HUES64 (cell line): ENCODE data around the gene PARP14.

ENCODE experiments used
- H3K27ac ChIP-seq: 2 replicates; pipeline ENCODE4 v1.7.0; 2013; ENCODE audit warnings: low read depth, low read length, inconsistent platforms
- H3K27me3 ChIP-seq: 2 replicates; pipeline ENCODE4 v1.6.1; 2013; ENCODE audit warnings: mild to moderate bottlenecking, low read length; ENCODE audit not compliant: insufficient read depth
- H3K36me3 ChIP-seq: 2 replicates; pipeline ENCODE4 v1.6.1; 2013; ENCODE audit warnings: mild to moderate bottlenecking, low read length; ENCODE audit not compliant: insufficient read depth
- H3K4me1 ChIP-seq: 2 replicates; pipeline ENCODE4 v1.6.1; 2013; ENCODE audit warnings: mild to moderate bottlenecking, low read length, moderate library complexity; ENCODE audit not compliant: insufficient read depth
- H3K4me3 ChIP-seq: 2 replicates; pipeline ENCODE4 v1.5.1; 2013; ENCODE audit warnings: mild to moderate bottlenecking, low read length, moderate library complexity
- H3K9ac ChIP-seq: 2 replicates; pipeline ENCODE4 v1.6.1; 2013; ENCODE audit warnings: mild to moderate bottlenecking, low read depth, low read length
- H3K9me3 ChIP-seq: 2 replicates; pipeline ENCODE4 v1.6.1; 2013; ENCODE audit warnings: low read depth, low read length; ENCODE audit not compliant: insufficient read depth
- WGBS: fragments of 150-250, 120-280 bp; methylation state at CpG from one replicate; pipeline ENCODE4 v1.1.7; 2013; ENCODE audit warnings: missing lambda C conversion rate; 5-methylcytosine and 5-hydroxymethylcytosine counted together

PARP14 gene

DNA sequence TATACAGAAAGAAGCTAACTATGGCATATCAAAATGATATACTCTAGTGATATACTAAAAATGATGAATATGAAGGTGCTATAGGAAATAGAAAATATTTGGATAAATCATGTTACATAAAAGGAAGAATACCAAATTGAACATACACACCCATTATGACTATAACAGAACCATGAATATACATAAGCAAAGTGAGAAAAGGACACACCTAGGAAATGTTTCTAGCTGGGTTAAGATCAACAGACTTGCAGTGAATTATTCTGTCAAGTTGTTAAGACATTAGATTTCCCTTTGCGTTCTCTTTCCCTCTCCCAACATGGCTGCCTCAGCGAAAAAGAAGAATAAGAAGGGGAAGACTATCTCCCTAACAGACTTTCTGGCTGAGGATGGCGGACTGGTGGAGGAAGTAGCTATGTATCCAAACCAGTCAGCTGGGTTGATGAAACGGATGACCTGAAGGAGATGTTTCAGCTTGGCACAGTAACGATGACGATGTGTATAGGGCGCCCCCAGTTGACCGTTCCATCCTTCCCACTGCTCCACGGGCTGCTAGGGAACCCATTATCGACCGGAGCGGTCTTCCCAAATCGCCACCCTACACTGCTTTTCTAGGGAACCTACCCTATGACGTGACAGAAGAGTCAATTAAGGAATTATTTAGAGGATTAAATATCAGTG lies 20.2 kb upstream of the PARP14 start:
- no peak overlapping the region for H3K27ac ChIP-seq
- H3K9ac ChIP-seq = no peak overlapping the region
- H3K4me3 ChIP-seq = no peak overlapping the region
- H3K4me1 ChIP-seq = peaks cover 4% of the 10 kb centered on the region; the same call in 1 of the 2 replicates
- no peaks in the 10 kb centered on the region for H3K27me3 ChIP-seq
- no peaks in the 10 kb centered on the region for H3K36me3 ChIP-seq
- no peaks in the 10 kb centered on the region for H3K9me3 ChIP-seq
- WGBS = 66% methylated on average over 13 of the region's 14 CpGs

DNA sequence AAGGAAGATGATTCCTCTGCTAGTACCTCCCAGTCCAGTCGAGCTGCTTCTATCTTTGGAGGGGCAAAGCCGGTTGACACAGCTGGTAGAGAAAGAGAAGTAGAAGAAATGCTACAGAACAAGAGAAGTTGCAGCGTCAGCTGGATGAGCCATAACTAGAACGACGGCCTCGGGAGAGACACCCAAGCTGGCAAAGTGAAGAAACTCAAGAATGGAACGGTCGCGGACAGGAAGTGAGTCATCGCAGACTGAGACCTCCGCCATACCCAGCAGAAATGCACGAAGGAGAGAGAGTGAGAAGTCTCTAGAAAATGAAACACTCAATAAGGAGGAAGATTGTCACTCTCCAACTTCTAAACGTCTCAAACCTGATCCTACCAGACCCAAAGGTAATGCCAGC lies 19.0 kb upstream of the PARP14 start:
- Histone ChIP-seq H3K4me1 (peaks cover 4% of the 10 kb centered on the region; the same call in 1 of the 2 replicates), H3K27ac (no peak overlapping the region), H3K36me3 (no peaks in the 10 kb centered on the region), H3K9ac (no peak overlapping the region), H3K9me3 (no peaks in the 10 kb centered on the region), H3K27me3 (no peaks in the 10 kb centered on the region), H3K4me3 (no peak overlapping the region)
- WGBS = 90% methylated on average over 13 of the region's 13 CpGs

DNA sequence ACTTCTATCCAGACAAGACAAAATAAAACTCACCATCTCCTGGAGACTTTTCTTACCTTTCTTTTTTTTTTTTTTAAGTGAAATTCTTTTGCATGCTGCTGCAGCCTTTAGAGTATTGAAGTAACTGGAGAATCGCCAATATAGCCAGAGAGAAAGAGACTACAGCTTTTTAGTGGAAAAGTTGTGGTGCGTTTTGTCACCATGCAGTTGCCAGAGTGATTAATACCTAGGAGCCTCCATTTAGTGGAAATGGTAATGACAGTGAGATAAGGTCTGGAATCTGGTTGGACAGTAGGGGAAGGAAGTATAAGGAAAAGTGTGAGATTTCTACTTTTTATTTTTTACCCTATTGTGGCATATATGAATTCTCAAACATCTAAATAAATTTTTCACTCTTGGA lies 18.1 kb upstream of the PARP14 start:
- 86% methylated on average over 2 of the region's 2 CpGs for WGBS

DNA sequence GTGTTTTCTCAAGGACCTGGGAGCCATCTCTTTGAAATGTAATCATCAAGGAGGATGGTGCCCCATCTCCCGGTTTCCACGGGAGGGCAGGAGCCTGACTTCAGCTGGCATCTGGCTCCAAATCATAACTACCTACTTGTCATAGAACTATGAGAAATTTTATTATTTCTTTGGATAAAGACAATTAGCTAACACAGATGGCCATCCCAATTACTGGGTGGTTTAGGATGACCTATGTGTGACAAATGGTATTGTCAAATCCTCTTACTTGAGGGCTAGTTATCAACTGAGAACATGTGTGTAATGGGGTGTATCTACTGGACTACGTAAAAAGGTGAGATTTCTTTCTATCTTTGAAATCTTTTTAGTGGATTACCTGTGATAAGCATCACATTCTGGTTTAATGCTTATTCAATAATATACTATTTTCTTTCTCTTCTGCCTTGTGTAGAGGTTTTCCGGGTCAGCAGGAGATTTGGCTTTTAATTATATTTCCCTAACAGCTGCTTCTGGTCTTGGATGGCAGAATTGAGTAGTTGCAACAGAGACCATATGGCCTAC lies 15.3 kb upstream of the PARP14 start:
- Histone ChIP-seq H3K27me3 (no peaks in the 10 kb centered on the region), H3K4me1 (peaks cover 2% of the 10 kb centered on the region; the same call in 1 of the 2 replicates), H3K9me3 (no peaks in the 10 kb centered on the region), H3K36me3 (no peaks in the 10 kb centered on the region), H3K4me3 (no peak overlapping the region), H3K27ac (no peak overlapping the region), H3K9ac (no peak overlapping the region)
- 88% methylated on average over 3 of the region's 4 CpGs for WGBS

More for the DNA sequence above, 18.1 kb upstream of the PARP14 start:
- H3K4me3 ChIP-seq = no peak overlapping the region
- no peaks in the 10 kb centered on the region for H3K36me3 ChIP-seq
- no peaks in the 10 kb centered on the region for H3K9me3 ChIP-seq
- no peak overlapping the region for H3K27ac ChIP-seq
- peaks cover 4% of the 10 kb centered on the region; the same call in 1 of the 2 replicates for H3K4me1 ChIP-seq
- no peak overlapping the region for H3K9ac ChIP-seq
- H3K27me3 ChIP-seq = no peaks in the 10 kb centered on the region

DNA sequence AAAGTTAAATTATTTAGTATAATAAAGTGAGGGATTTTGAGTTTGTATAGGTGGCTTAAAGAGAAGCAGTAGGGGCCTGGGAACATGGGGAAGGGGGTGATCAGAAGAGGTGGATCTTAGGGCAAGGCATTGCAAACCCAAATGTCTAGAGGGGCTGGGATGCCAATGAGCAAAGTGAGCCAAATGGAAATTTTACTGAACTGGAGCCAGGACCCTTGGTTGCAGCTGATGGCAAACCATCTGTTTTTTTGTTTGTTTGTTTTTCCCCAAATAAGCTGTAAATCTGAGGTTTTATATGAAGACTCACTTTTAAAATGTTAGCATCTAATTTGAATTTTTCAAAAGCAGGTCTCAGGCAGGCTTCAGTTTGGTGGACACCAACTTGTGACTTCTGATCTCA lies 14.8 kb upstream of the PARP14 start:
- no peak overlapping the region for H3K4me3 ChIP-seq
- no peak overlapping the region for H3K9ac ChIP-seq
- H3K27me3 ChIP-seq = no peaks in the 10 kb centered on the region
- no peaks in the 10 kb centered on the region; the same call in 1 of the 2 replicates for H3K4me1 ChIP-seq
- no peak overlapping the region for H3K27ac ChIP-seq
- H3K36me3 ChIP-seq = no peaks in the 10 kb centered on the region
- H3K9me3 ChIP-seq = no peaks in the 10 kb centered on the region

DNA sequence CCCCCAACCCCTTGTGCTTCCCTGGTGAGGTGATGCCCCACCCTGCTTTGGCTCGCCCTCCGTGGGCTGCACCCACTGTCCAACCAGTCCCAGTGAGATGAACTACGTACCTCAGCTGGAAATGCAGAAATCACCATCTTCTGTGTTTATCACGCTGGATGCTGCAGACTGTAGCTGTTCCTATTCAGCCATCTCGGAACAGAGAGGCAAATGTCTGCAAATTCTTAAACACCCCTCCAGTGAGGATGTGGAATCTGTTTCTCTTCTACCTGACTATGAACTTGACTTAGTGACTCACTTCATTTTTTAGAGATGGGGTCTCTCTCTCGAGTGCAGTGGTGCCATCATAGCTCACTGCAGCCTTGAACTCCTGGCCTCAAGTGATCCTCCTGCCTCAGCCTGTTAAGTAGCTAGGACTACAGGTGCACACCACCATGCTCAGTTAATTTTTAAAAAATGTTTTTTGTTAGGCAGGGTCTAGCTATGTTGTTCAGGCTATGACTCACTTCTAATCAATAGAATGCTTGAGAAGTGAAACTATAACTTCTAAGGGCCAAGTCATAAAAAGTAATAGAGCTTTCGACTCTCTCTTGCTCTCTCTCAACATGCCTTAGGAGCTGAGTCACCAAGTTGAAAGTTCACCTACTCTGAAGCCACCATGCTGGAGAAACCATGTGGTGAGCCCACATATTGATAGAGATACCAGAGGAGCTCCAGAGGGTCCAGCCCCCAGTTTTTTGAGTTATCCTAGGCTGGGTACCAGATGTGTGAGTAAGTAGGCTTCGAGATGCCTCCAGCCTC lies 11.5 kb upstream of the PARP14 start:
- Histone ChIP-seq H3K4me1 (no peaks in the 10 kb centered on the region; the same call in 1 of the 2 replicates), H3K9me3 (no peaks in the 10 kb centered on the region), H3K27me3 (no peaks in the 10 kb centered on the region), H3K27ac (no peak overlapping the region), H3K36me3 (no peaks in the 10 kb centered on the region), H3K9ac (no peak overlapping the region), H3K4me3 (no peak overlapping the region)
- 94% methylated on average over 7 of the region's 8 CpGs for WGBS

DNA sequence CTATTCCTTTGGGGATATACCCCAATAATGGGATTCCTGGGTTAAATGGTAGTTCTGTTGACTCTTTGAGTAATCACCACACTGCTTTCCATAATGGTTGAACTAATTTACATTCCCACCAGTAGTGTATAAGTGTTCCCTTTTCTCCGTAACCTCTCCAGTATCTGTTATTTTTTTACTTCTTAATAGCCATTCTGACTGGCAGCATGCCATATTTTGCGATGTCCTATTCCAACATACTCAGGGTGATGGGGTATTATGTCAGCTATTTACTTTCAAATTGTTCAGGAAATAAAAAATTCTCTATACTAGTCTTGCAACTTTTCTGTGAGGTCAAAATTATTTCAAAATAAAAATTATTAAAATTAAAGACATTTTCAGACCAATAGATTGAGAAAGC lies 9.1 kb upstream of the PARP14 start:
- Histone ChIP-seq H3K36me3 (no peaks in the 10 kb centered on the region), H3K9ac (no peak overlapping the region), H3K27me3 (no peaks in the 10 kb centered on the region), H3K9me3 (no peaks in the 10 kb centered on the region), H3K4me3 (no peak overlapping the region), H3K27ac (no peak overlapping the region), H3K4me1 (no peaks in the 10 kb centered on the region)
- WGBS = 88% methylated on average over 1 of the region's 2 CpGs

DNA sequence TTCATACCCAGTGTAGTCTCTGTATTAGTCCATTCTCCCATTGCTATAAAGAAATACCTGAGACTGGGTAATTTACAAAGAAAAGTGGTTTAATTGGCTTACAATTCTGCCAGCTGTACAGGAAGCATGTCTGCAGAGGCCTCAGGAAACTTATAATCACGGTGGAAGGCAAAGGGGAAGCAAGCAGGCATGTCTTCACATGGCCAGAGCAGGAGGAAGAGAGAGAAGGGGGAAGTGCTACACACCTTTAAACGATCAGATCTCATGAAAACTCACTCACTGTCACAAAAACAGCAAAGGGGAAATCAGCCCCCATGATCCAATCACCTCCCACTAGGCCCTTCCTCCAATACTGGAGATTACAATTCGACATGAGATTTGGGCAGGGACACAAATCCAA lies 6.3 kb upstream of the PARP14 start:
- Histone ChIP-seq H3K4me3 (no peak overlapping the region), H3K4me1 (no peaks in the 10 kb centered on the region), H3K36me3 (no peaks in the 10 kb centered on the region), H3K9me3 (no peaks in the 10 kb centered on the region), H3K9ac (no peak overlapping the region), H3K27me3 (no peaks in the 10 kb centered on the region), H3K27ac (no peak overlapping the region)
- 74% methylated on average over 3 of the region's 3 CpGs for WGBS

DNA sequence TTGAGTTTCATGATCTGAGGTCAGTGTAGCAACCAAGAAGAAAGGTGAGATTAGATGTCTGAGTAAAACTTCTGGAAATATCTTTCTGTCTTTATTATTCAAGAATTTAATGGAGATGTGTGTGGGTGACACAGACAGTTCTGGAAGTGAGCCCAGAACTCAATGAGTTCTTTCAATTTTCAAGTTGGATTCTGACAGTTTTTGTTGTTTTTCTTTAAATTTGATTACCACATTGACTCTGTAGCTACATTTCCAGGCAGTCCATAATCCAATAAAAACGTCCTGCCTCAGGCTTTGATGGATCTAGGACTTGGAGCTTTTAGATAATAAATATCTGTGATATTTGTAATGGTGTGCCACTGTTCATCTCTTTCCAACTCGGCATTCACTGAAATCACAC lies 3.9 kb upstream of the PARP14 start:
- H3K4me1 ChIP-seq = peaks cover 5% of the 10 kb centered on the region
- H3K4me3 ChIP-seq = no peak overlapping the region
- whole genome bisulfite sequencing = 79% methylated on average over 2 of the region's 2 CpGs
- no peaks in the 10 kb centered on the region for H3K9me3 ChIP-seq
- H3K27ac ChIP-seq = no peak overlapping the region
- no peak overlapping the region for H3K9ac ChIP-seq
- H3K36me3 ChIP-seq = no peaks in the 10 kb centered on the region
- peaks cover 16% of the 10 kb centered on the region; the same call in 1 of the 2 replicates for H3K27me3 ChIP-seq

DNA sequence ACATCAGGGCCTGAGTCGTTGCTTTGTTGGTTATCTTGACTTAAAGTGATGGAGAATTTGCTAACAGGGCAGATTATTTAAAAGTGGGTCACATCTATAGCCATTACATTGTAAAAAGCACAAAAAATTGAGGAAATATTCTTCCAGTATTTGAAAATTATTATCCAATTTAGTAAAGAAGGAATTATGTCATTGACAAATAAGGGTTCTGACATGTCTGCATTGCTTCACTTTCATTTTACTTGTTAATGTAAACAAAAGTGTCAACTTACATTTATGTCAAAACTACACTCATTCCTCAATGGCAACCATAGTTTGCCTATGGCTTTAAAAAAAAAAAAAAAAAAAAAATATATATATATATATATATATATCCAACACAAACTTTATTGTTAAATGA lies 3.4 kb upstream of the PARP14 start:
- H3K36me3 ChIP-seq = no peaks in the 10 kb centered on the region
- no peak overlapping the region for H3K4me3 ChIP-seq
- peaks cover 17% of the 10 kb centered on the region; the same call in 1 of the 2 replicates for H3K27me3 ChIP-seq
- no CpG with 5 or more reads among the region's 1 CpG for WGBS
- no peak overlapping the region for H3K9ac ChIP-seq
- peaks cover 5% of the 10 kb centered on the region for H3K4me1 ChIP-seq
- no peak overlapping the region for H3K27ac ChIP-seq
- no peaks in the 10 kb centered on the region for H3K9me3 ChIP-seq

DNA sequence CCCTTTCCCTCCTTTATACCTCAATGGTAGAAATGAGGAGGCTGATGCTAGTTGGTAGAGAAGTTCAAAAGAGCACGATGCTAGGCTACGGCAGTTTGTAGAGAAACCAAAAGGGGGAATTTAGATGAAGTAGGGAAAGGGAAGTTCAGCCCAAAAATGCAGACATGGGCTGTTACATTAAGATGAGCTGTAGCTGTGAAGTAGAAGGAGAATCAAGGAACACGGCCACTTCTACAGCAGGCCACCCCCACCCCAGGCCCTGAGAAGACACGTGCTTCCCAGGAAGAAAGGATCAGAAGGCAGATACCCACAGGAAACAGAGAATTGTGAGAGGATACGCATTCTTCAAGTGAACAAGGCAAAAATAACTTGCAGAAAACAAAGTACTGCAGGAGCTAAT lies 2.1 kb upstream of the PARP14 start:
- Histone ChIP-seq H3K4me1 (peaks cover 5% of the 10 kb centered on the region), H3K9ac (no peak overlapping the region), H3K9me3 (no peaks in the 10 kb centered on the region), H3K27ac (no peak overlapping the region), H3K36me3 (no peaks in the 10 kb centered on the region), H3K27me3 (peaks cover 17% of the 10 kb centered on the region; the same call in 1 of the 2 replicates), H3K4me3 (no peak overlapping the region)
- WGBS = 86% methylated on average over 4 of the region's 5 CpGs
